Heart left ventricle (tissue), 13 donors: Measurements from ENCODE around the gene TMIGD2.

Experiments
- CTCF ChIP-seq, 12 donors: fragments of 200-600 bp; sonication (generic) in 4 of 12; IDR thresholded peaks; one replicate each; pipeline versions ENCODE4 v1.5.0 to v1.8.0; 2018 to 2022; ENCODE audit warnings: antibody characterized with exemption in 12 of 12, mild to moderate bottlenecking in 5 of 12
- POLR2A ChIP-seq, 2 donors: fragments of 450-650 bp; IDR thresholded peaks; one replicate each; pipeline ENCODE4 v1.6.1; 2017; ENCODE audit warnings: antibody characterized with exemption in 2 of 2, mild to moderate bottlenecking in 2 of 2, moderate library complexity in 2 of 2
- donor health status: ischemic (EF 13 %, LVEDD 7.1; RV severe dilation, severe dysfunction).
- donor health status: DM: no; HTN: yes; CAD: no.
- donor health status: DM: no; HTN: no; CAD: no.
- donor health status: ischemic (EF 25% LVEDD 6.9; RV normal size, moderate dysfunction).
- donor health status: ischemic (EF 25% LVEDD 5.7; RV mildly dilated, moderate dysfunction).
- donor health status: ischemic (EF 35%, LVEDD 5.7; RV mildly dilated, moderate dysfunction).
- donor health status: nonischemic (EF 11% LVEDD 7.7; RV severe dilation, severe dysfunction).
- donor health status: DM: yes; HTN: yes; CAD: no.
- donor health status: PGD.
- donor health status: ischemic (EF 29% LVEDD 5.4; RV normal size, mild dysfunction).
- donor health status: nonischemic (EF 23%, LVEDD 6.1; RV moderate dilation, normal function).

DNA sequence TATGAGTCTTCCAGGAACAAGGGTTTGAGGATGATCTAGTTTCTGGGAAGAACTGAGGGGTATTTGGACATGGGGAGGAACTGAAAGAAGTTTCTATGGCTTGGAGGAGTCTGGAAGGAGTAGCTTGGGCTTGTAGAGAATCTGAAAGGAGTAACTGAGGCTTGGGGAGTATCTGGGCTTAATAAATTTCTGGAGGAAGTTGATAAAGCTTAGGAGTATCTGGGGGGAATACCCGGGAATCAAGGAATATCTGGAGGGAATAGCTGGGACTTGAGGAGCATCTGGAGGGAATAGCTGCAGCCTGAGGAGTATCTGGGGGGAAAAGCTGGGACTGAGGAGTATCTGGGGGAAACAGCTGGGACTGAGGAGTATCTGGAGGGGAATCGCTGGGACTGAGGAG, 18.2 kb upstream of the TMIGD2 start:
- no peak for TF ChIP-seq CTCF (IDR thresholded peaks at IDR 0.05)
- no peak for TF ChIP-seq POLR2A (IDR thresholded peaks at IDR 0.05)
